Trophoblast cell (in vitro differentiated cells and primary cell): Measurements from ENCODE around the gene DPYD.

Experiments used
- DNase-seq, 2 donors: peaks; one replicate each; pipeline ENCODE4 v3.0.0-alpha.2; 2016
- H2AFZ ChIP-seq: 2 replicates; pipeline ENCODE4 v1.6.1; 2013; ENCODE audit warnings: low read length, moderate library complexity, mild to moderate bottlenecking; ENCODE audit not compliant: insufficient read depth, poor library complexity
- H2AK5ac ChIP-seq: 2 replicates; pipeline ENCODE4 v1.6.1; 2013; ENCODE audit warnings: mild to moderate bottlenecking, low read length
- H2BK120ac ChIP-seq: 2 replicates; pipeline ENCODE4 v1.6.1; 2013; ENCODE audit warnings: low read length, mild to moderate bottlenecking, moderate library complexity; ENCODE audit not compliant: insufficient read depth, poor library complexity
- H2BK12ac ChIP-seq: 2 replicates; pipeline ENCODE4 v1.6.1; 2013; ENCODE audit warnings: mild to moderate bottlenecking, low read length, moderate library complexity
- H2BK5ac ChIP-seq: 2 replicates; pipeline ENCODE4 v1.6.1; 2013; ENCODE audit warnings: low read length, low read depth, moderate library complexity, mild to moderate bottlenecking; ENCODE audit not compliant: poor library complexity
- H3K14ac ChIP-seq: 2 replicates; pipeline ENCODE4 v1.6.1; 2013; ENCODE audit warnings: mild to moderate bottlenecking, low read length
- H3K18ac ChIP-seq: 2 replicates; pipeline ENCODE4 v1.6.1; 2013; ENCODE audit warnings: mild to moderate bottlenecking, low read length
- H3K23ac ChIP-seq: 2 replicates; pipeline ENCODE4 v1.6.1; 2013; ENCODE audit warnings: low read length
- H3K27ac ChIP-seq: 2 replicates; pipeline ENCODE4 v1.5.1; 2013; ENCODE audit warnings: low read depth, mild to moderate bottlenecking, inconsistent platforms, low read length, moderate library complexity
- H3K27me3 ChIP-seq: 2 replicates; pipeline ENCODE4 v1.6.1; 2013; ENCODE audit warnings: inconsistent platforms, mild to moderate bottlenecking, low read length, moderate library complexity; ENCODE audit not compliant: insufficient read depth
- H3K36me3 ChIP-seq, 2 experiments: 1 replicate in 1 of 2; 2 replicates in 1 of 2; pipeline ENCODE4 v1.6.1; 2013; ENCODE audit warnings: low read length in 2 of 2, mild to moderate bottlenecking in 2 of 2, moderate library complexity in 1 of 2; ENCODE audit not compliant: insufficient read depth in 2 of 2, control insufficient read depth in 1 of 2
- H3K4ac ChIP-seq: 2 replicates; pipeline ENCODE4 v1.6.1; 2013; ENCODE audit warnings: low read depth, mild to moderate bottlenecking, low read length, moderate library complexity
- H3K4me1 ChIP-seq, 2 experiments: 1 replicate in 1 of 2; 2 replicates in 1 of 2; pipeline ENCODE4 v1.6.1; 2013; ENCODE audit warnings: low read length in 2 of 2, mild to moderate bottlenecking in 2 of 2, moderate library complexity in 1 of 2; ENCODE audit not compliant: insufficient read depth in 2 of 2, control insufficient read depth in 1 of 2
- H3K4me2 ChIP-seq: 2 replicates; pipeline ENCODE4 v1.6.1; 2013; ENCODE audit warnings: inconsistent platforms, mild to moderate bottlenecking, low read length, moderate library complexity
- H3K4me3 ChIP-seq: 2 replicates; pipeline ENCODE4 v1.5.1; 2013; ENCODE audit warnings: mild to moderate bottlenecking, low read depth, low read length, inconsistent platforms
- H3K79me1 ChIP-seq: one replicate; pipeline ENCODE4 v1.6.1; 2013; ENCODE audit warnings: low read length
- H3K79me2 ChIP-seq: 2 replicates; pipeline ENCODE4 v1.6.1; 2013; ENCODE audit warnings: low read length, mild to moderate bottlenecking; ENCODE audit not compliant: control insufficient read depth, insufficient read depth, poor library complexity
- H3K9ac ChIP-seq: 2 replicates; pipeline ENCODE4 v1.6.1; 2013; ENCODE audit warnings: mild to moderate bottlenecking, low read length
- H3K9me3 ChIP-seq: 2 replicates; pipeline ENCODE4 v1.6.1; 2013; ENCODE audit warnings: low read depth, mild to moderate bottlenecking, control low read depth, inconsistent platforms, low read length; ENCODE audit not compliant: insufficient read depth
- H4K12ac ChIP-seq: 2 replicates; pipeline ENCODE4 v1.6.1; 2013; ENCODE audit warnings: low read depth, mild to moderate bottlenecking, low read length, moderate library complexity
- H4K8ac ChIP-seq: 2 replicates; pipeline ENCODE4 v1.6.1; 2013; ENCODE audit warnings: low read depth, mild to moderate bottlenecking, low read length, moderate library complexity
- H4K91ac ChIP-seq: one replicate; pipeline ENCODE4 v1.6.1; 2013; ENCODE audit warnings: low read depth, mild to moderate bottlenecking, low read length, moderate library complexity
- WGBS: extraction: QIAGEN DNeasy Blood & Tissue Kit; methylation state at CpG from one replicate; pipeline ENCODE4 v1.1.7; 2013; ENCODE audit warnings: missing lambda C conversion rate; ENCODE audit not compliant: insufficient read length, insufficient coverage; ENCODE audit errors: extremely low coverage; 5-methylcytosine and 5-hydroxymethylcytosine counted together

Gene DPYD

DNA sequence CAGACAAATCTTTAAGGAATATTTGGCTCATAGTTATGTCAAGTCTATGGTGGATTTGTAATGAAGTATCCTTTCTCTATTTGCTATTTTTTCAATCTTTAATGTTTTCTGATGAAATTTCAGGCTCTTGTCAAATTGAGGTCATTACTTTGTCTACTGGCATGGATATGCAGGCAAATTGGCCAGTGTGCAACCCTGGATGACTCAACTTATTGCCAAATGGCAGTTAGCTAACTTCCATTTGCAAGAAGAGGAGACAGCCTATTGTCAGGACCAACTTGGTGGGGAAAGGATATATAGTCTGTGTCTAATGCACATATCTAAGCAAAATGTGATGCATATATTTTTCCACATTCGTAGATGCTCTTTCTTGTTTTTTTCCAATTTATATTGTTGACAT lies 668.8 kb downstream of the DPYD start:
- H3K9me3 ChIP-seq, result no peaks in the 10 kb centered on the region
- H3K36me3 ChIP-seq, result no peaks in the 10 kb centered on the region
- no peak overlapping the region for H3K18ac ChIP-seq
- H3K79me2 ChIP-seq, result no peaks in the 10 kb centered on the region
- no peak overlapping the region for H2BK5ac ChIP-seq
- H2BK120ac ChIP-seq, result no peak overlapping the region
- H4K12ac ChIP-seq, result no peak overlapping the region
- no peak overlapping the region for H3K23ac ChIP-seq
- H2BK12ac ChIP-seq, result no peak overlapping the region
- no CpG with 5 or more reads among the region's 1 CpG for WGBS
- H3K14ac ChIP-seq, result no peak overlapping the region
- H3K4me3 ChIP-seq, result no peak overlapping the region
- H3K4me2 ChIP-seq, result no peak overlapping the region
- H4K91ac ChIP-seq, result no peak overlapping the region
- no peak overlapping the region for H2AK5ac ChIP-seq
- no peak overlapping the region for H3K27ac ChIP-seq
- no peaks in the 10 kb centered on the region for H3K79me1 ChIP-seq
- H3K9ac ChIP-seq, result no peak overlapping the region
- no peak overlapping the region for H4K8ac ChIP-seq
- H3K27me3 ChIP-seq, result no peaks in the 10 kb centered on the region
- no peaks in the 10 kb centered on the region for H3K4me1 ChIP-seq
- DNase-seq, result peak; percentile 21 to 23
- H2AFZ ChIP-seq, result no peak overlapping the region
- no peak overlapping the region for H3K4ac ChIP-seq

DNA sequence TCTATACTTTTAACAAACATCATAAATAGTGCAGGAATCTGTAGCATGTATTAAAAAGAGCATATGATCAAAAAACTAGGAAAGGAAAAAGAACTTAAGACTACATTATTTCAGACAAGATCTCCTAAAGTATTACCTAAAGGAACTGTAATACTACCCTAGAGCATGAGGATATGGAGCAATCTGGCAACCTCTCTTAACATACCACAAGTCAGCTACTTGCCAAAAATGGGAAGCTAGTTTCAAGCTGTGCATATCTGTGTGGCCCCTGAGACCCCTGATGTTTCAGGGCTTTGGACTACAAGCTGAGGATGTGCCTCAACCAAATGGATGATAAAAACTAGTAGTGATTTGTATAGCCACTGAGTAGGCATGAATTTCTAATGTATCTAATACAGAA lies 673.6 kb downstream of the DPYD start:
- H3K9ac ChIP-seq, result no peak overlapping the region
- H3K36me3 ChIP-seq, result no peaks in the 10 kb centered on the region
- no peak overlapping the region for H2BK120ac ChIP-seq
- H4K8ac ChIP-seq, result no peak overlapping the region
- no peak overlapping the region for H2BK12ac ChIP-seq
- H3K4me3 ChIP-seq, result no peak overlapping the region
- no peaks in the 10 kb centered on the region for H3K79me2 ChIP-seq
- no peak overlapping the region for H2AK5ac ChIP-seq
- no peak for DNase-seq
- H2AFZ ChIP-seq, result no peak overlapping the region
- no peak overlapping the region for H4K91ac ChIP-seq
- H3K79me1 ChIP-seq, result no peaks in the 10 kb centered on the region
- no peak overlapping the region for H3K18ac ChIP-seq
- H3K27ac ChIP-seq, result no peak overlapping the region
- H3K9me3 ChIP-seq, result no peaks in the 10 kb centered on the region
- H3K4me1 ChIP-seq, result no peaks in the 10 kb centered on the region
- H4K12ac ChIP-seq, result no peak overlapping the region
- no peak overlapping the region for H3K4ac ChIP-seq
- no peak overlapping the region for H3K23ac ChIP-seq
- H2BK5ac ChIP-seq, result no peak overlapping the region
- no peaks in the 10 kb centered on the region for H3K27me3 ChIP-seq
- no peak overlapping the region for H3K14ac ChIP-seq
- H3K4me2 ChIP-seq, result no peak overlapping the region

DNA sequence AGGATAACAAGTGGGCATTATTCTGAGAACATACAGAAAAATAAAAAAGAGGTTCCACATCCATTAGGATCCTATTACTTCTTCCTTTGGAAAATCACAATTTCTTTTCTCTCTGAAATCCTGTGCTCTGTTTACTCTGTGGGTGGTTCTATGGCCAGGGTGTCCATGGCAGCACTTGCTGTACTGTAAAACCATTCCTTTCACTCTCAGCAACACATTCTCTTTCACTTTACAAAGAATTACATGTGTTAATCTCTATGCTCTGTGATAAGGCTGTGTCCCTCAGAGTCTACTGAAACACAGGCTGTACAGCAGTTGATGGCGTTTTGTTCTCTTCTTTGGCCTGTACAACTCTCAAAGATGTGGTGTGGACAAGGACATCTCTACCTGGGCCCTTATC lies 675.2 kb downstream of the DPYD start:
- Histone ChIP-seq H3K79me2 (no peaks in the 10 kb centered on the region), H3K4me2 (no peak overlapping the region), H4K91ac (no peak overlapping the region), H2AK5ac (no peak overlapping the region), H4K8ac (no peak overlapping the region), H3K14ac (no peak overlapping the region), H3K9me3 (no peaks in the 10 kb centered on the region), H3K36me3 (no peaks in the 10 kb centered on the region), H3K4me3 (no peak overlapping the region), H3K23ac (no peak overlapping the region), H4K12ac (no peak overlapping the region), H2BK5ac (no peak overlapping the region), H3K18ac (no peak overlapping the region), H3K79me1 (no peaks in the 10 kb centered on the region), H2AFZ (no peak overlapping the region), H3K27ac (no peak overlapping the region), H3K27me3 (no peaks in the 10 kb centered on the region), H3K4ac (no peak overlapping the region), H3K9ac (no peak overlapping the region), H2BK12ac (no peak overlapping the region), H3K4me1 (no peaks in the 10 kb centered on the region), H2BK120ac (no peak overlapping the region)
- no peak for DNase-seq
- no CpG with 5 or more reads among the region's 1 CpG for WGBS

DNA sequence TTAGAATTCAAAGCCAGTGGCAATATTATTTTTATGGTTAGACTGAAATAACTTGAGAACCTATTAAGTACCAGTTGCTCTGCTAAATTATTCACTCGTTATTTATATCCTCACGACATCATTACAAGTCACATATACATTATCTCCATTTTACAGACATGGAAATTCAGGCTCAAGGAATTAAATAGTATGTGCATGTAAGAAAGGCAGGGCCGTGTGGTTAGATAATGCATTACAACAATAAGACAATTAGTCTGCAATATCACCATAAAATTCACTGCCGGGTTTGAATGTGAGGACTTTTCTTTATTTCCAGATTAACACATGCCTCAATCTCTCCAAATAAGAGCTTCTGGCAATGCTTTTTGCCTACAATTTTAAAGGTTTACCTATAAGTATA lies 675.8 kb downstream of the DPYD start:
- Histone ChIP-seq H3K27me3 (no peaks in the 10 kb centered on the region), H4K12ac (no peak overlapping the region), H3K4ac (no peak overlapping the region), H3K27ac (no peak overlapping the region), H3K23ac (no peak overlapping the region), H3K14ac (no peak overlapping the region), H2AFZ (no peak overlapping the region), H3K79me2 (no peaks in the 10 kb centered on the region), H3K36me3 (no peaks in the 10 kb centered on the region), H3K4me1 (no peaks in the 10 kb centered on the region), H3K4me3 (no peak overlapping the region), H2AK5ac (no peak overlapping the region), H2BK5ac (no peak overlapping the region), H3K4me2 (no peak overlapping the region), H4K8ac (no peak overlapping the region), H3K9me3 (no peaks in the 10 kb centered on the region), H2BK120ac (no peak overlapping the region), H2BK12ac (no peak overlapping the region), H3K79me1 (no peaks in the 10 kb centered on the region), H4K91ac (no peak overlapping the region), H3K9ac (no peak overlapping the region), H3K18ac (no peak overlapping the region)
- no CpG with 5 or more reads among the region's 4 CpGs for WGBS
- no peak for DNase-seq
